ENCODE measurements around the gene CCDC112.

CCDC112 gene

DNA sequence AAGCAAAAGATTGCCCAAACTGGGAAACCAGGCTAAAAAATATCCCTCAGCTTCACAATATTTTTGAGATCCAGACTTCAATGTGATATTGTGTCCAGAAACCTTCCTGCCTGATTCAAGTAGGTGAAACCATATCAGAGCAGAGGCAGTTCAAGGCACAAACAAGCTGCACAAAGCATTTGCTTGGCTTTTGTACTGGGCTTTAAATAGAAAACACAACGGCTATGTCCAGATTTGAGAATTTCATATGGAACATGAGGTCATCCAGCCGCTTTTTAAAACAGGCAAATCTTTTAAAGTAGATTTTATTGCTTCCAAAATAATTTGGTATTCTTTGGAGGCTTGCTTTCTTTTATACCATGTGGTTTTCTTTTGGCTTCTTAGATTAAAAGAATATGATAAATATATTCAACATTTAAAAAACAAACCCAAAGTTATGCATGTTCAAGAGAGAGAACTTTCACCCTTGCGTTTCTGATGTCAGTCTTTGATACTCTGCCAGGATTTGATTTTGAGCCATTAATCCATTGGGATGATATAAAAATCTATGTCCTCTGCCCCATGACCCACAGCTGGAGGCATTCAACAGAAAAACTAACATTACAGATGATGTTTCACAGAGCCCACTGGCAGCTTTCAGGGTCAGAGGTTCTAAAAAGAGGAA, 29.0 kb upstream of the CCDC112 start:
- no peak for DNase-seq (ENCODE audit: low spot score)
- TF ChIP-seq, protein P1, sequence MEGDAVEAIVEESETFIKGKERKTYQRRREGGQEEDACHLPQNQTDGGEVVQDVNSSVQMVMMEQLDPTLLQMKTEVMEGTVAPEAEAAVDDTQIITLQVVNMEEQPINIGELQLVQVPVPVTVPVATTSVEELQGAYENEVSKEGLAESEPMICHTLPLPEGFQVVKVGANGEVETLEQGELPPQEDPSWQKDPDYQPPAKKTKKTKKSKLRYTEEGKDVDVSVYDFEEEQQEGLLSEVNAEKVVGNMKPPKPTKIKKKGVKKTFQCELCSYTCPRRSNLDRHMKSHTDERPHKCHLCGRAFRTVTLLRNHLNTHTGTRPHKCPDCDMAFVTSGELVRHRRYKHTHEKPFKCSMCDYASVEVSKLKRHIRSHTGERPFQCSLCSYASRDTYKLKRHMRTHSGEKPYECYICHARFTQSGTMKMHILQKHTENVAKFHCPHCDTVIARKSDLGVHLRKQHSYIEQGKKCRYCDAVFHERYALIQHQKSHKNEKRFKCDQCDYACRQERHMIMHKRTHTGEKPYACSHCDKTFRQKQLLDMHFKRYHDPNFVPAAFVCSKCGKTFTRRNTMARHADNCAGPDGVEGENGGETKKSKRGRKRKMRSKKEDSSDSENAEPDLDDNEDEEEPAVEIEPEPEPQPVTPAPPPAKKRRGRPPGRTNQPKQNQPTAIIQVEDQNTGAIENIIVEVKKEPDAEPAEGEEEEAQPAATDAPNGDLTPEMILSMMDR (IDR thresholded peaks at IDR 0.05; ENCODE audit: extremely low read depth, missing control alignments), result no peak

DNA sequence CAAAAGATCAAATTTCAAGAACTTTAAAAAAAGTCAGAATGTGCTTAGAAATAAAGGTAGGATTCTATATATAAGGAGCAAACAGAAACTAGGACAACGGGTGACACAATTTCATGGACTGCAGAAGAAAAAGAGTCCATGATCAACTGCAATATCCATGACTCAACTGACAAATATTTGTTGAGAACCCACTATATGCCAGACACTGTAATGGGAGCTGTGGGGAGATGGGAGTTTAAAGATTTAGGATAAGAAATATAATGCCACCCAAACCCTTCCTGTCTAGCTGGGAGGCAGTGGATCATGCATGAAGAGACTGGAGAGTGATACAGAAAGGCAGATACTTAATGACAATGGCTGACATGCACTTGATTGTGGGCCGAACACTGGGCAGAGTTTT, 27.6 kb upstream of the CCDC112 start:
- TF ChIP-seq, protein P1 (IDR thresholded peaks at IDR 0.05; ENCODE audit: extremely low read depth, missing control alignments), result no peak

DNA sequence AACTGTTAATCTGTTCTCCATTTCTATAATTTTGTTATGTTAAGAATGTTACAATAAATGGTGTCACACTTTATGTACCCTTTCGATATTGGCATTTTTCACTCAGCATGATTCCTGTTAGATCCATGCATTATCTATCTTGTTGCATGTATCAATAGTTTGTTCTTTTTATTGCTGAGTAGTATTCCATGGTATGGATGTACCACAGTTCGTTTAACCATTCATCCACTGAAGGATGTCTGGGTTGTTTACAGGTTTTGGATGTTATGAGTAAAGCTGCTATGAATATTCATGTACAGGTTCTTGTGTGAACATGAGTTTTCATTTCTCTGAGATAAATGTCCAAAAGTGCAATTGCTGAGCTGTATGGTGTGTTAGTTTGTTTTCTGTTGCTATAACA, 26.3 kb upstream of the CCDC112 start:
- no peak for DNase-seq (ENCODE audit: low spot score)
- TF ChIP-seq, protein P1 (IDR thresholded peaks at IDR 0.05; ENCODE audit: extremely low read depth, missing control alignments), result no peak

More for the DNA sequence above, 27.6 kb upstream of the CCDC112 start:
- DNase-seq (ENCODE audit: low spot score), result no peak

DNA sequence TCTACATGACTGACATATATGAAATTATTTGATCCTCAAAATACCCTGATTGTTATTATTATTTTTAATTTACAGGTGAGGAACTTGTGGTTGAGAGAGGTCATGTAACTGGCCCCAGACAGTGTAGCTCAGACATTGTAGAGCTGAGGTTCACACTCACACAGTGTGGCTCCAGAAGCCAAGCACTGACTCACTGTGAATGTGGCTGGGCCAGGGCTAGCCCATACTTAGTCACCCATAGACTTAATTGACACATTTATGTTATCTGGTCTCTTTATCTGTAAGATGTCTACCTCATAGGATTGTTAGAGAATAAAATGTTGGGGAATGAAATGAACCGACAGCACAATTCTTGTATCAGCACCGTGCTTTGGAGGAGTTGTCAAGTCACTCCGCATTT, 24.9 kb upstream of the CCDC112 start:
- no peak for DNase-seq (ENCODE audit: low spot score)
- TF ChIP-seq, protein P1 (IDR thresholded peaks at IDR 0.05; ENCODE audit: extremely low read depth, missing control alignments), result no peak

DNA sequence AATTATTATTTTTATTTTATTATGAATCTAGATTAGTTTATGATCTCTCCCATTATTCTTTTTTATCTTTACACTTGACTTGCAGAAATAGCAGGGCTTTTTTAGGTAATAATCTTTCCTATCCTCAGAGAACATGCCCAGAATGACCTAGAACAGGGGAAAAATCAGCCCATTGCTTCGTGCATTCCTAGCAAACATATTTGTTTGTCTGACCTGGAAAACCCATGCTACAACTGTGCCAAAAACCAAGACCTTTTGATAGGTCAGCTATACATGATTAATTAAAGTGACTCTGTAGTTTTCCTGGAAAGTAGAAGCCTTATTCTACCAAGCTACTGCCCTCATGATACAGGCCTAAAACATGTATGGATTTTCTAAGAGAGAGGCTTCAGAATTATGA, 24.1 kb upstream of the CCDC112 start:
- TF ChIP-seq, protein P1 (IDR thresholded peaks at IDR 0.05; ENCODE audit: extremely low read depth, missing control alignments), result no peak
- no peak for DNase-seq (ENCODE audit: low spot score)

DNA sequence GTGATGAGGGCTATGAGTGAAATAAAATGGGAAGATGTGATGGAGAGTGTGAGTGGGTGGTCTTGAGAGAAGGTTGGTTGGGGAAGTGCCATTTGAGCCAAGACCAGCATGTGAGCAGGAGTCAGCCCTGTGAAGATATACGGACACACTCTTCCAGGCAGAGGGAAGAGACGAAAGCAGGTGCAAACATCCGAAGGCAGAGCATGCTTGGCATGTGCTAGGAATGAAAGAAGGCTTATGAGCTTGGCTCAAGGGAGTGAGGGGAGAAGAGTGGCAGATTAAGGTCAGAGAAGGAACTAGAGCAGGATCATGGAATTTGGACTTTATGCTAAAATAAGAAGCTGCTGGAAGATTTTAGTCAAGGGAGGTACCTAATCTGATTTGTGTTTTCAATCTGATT, 23.6 kb upstream of the CCDC112 start:
- no peak for DNase-seq (ENCODE audit: low spot score)
- TF ChIP-seq, protein P1 (IDR thresholded peaks at IDR 0.05; ENCODE audit: extremely low read depth, missing control alignments), result no peak

DNA sequence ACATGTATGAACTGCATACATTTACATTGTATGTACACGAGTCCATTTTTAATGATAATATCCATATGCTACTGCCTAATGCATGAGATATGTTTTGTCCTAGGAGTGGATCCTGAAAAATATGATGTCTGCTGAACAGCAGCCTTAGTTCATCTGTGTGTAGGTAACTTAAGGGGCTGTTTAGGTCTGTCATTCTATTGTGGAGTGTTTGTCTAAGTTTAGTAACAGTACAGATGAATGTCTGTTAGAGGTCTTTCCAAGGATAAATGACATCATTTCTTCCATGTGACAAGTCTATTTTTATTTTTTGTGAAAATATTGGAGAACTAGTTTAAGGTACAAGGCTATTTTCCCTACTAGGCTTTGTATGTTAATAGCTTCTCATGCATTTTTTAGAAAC, 22.6 kb upstream of the CCDC112 start:
- no peak for DNase-seq (ENCODE audit: low spot score)

More for the DNA sequence above, 22.6 kb upstream of the CCDC112 start:
- TF ChIP-seq, protein P1 (IDR thresholded peaks at IDR 0.05; ENCODE audit: extremely low read depth, missing control alignments), result no peak
